ENCODE measurements around the gene UNC119B. TPM values are rescaled to one million over a fixed set of nuclear protein-coding genes. Genes with fewer than 3 reads are reported as not detected.

Gene UNC119B
- total and polyA plus RNA-seq, 4 donors, result 8.6 to 43.2 (median 25.7) TPM

- Histone ChIP-seq H3K9ac (ENCODE audit: insufficient read depth in 1 of 2, low read length in 2 of 2) (no peak overlapping the region), H3K27ac (ENCODE audit: low read depth in 1 of 2, low read length in 1 of 2) (peak overlapping the region in 1 of 2 donors; percentile 43), H3K27me3 (ENCODE audit: control insufficient read depth in 3 of 3, insufficient read depth in 3 of 3, low read length in 2 of 3) (no peaks in the 10 kb centered on the region), H3K4me3 (no peak overlapping the region), H3K36me3 (ENCODE audit: control insufficient read depth in 4 of 4, insufficient read depth in 4 of 4, low read length in 4 of 4) (peaks cover 10 to 24% (median 21%) of the 10 kb centered on the region in 4 donors), H3K4me1 (ENCODE audit: control insufficient read depth in 5 of 5, insufficient read depth in 5 of 5, low read length in 5 of 5) (peaks cover 0 to 19% (median 0%) of the 10 kb centered on the region in 5 donors), H3K9me3 (ENCODE audit: control insufficient read depth in 4 of 4, insufficient read depth in 3 of 4, low read length in 3 of 4) (no peaks in the 10 kb centered on the region)
- peak in 1 of 3 donors; percentile 21 for DNase-seq
- 62 to 77% methylated on average over 11 of the region's 11 CpGs for WGBS, 2 donors
- ATAC-seq (ENCODE audit: insufficient read depth, low FRiP score), result peak; percentile 51
- TF ChIP-seq, protein P1, sequence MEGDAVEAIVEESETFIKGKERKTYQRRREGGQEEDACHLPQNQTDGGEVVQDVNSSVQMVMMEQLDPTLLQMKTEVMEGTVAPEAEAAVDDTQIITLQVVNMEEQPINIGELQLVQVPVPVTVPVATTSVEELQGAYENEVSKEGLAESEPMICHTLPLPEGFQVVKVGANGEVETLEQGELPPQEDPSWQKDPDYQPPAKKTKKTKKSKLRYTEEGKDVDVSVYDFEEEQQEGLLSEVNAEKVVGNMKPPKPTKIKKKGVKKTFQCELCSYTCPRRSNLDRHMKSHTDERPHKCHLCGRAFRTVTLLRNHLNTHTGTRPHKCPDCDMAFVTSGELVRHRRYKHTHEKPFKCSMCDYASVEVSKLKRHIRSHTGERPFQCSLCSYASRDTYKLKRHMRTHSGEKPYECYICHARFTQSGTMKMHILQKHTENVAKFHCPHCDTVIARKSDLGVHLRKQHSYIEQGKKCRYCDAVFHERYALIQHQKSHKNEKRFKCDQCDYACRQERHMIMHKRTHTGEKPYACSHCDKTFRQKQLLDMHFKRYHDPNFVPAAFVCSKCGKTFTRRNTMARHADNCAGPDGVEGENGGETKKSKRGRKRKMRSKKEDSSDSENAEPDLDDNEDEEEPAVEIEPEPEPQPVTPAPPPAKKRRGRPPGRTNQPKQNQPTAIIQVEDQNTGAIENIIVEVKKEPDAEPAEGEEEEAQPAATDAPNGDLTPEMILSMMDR (IDR thresholded peaks at IDR 0.05; ENCODE audit: control extremely low read depth, extremely low read depth), result no peak
Measured at GRCh38 chr12:120703311-120703942, 6.8 kb upstream of the UNC119B start.

GRCh38 chr12:120705618-120706017 is 4.6 kb upstream of the UNC119B start:
- H3K4me3 ChIP-seq, result no peak overlapping the region
- peaks cover 0 to 3% (median 0%) of the 10 kb centered on the region in 4 donors for H3K9me3 ChIP-seq (ENCODE audit: control insufficient read depth in 4 of 4, insufficient read depth in 3 of 4, low read length in 3 of 4)
- WGBS, 2 donors, result 79 to 89% methylated on average over 1 of the region's 1 CpG
- no peak overlapping the region for H3K27ac ChIP-seq (ENCODE audit: low read depth in 1 of 2, low read length in 1 of 2)
- TF ChIP-seq, protein P1 (IDR thresholded peaks at IDR 0.05; ENCODE audit: control extremely low read depth, extremely low read depth), result no peak
- no peaks in the 10 kb centered on the region for H3K27me3 ChIP-seq (ENCODE audit: control insufficient read depth in 3 of 3, insufficient read depth in 3 of 3, low read length in 2 of 3)
- ATAC-seq (ENCODE audit: insufficient read depth, low FRiP score) (no peak), DNase-seq (no peak)
- peaks cover 3 to 16% (median 12%) of the 10 kb centered on the region in 4 donors for H3K36me3 ChIP-seq (ENCODE audit: control insufficient read depth in 4 of 4, insufficient read depth in 4 of 4, low read length in 4 of 4)
- H3K9ac ChIP-seq (ENCODE audit: insufficient read depth in 1 of 2, low read length in 2 of 2), result no peak overlapping the region
- peaks cover 0 to 14% (median 4%) of the 10 kb centered on the region in 5 donors for H3K4me1 ChIP-seq (ENCODE audit: control insufficient read depth in 5 of 5, insufficient read depth in 5 of 5, low read length in 5 of 5)

- Histone ChIP-seq H3K9me3 (ENCODE audit: control insufficient read depth in 4 of 4, insufficient read depth in 3 of 4, low read length in 3 of 4) (peaks cover 0 to 3% (median 0%) of the 10 kb centered on the region in 4 donors), H3K4me1 (ENCODE audit: control insufficient read depth in 5 of 5, insufficient read depth in 5 of 5, low read length in 5 of 5) (peaks cover 0 to 12% (median 4%) of the 10 kb centered on the region in 5 donors), H3K36me3 (ENCODE audit: control insufficient read depth in 4 of 4, insufficient read depth in 4 of 4, low read length in 4 of 4) (peaks cover 0 to 13% (median 7%) of the 10 kb centered on the region in 4 donors), H3K9ac (ENCODE audit: insufficient read depth in 1 of 2, low read length in 2 of 2) (no peak overlapping the region), H3K27ac (ENCODE audit: low read depth in 1 of 2, low read length in 1 of 2) (no peak overlapping the region), H3K27me3 (ENCODE audit: control insufficient read depth in 3 of 3, insufficient read depth in 3 of 3, low read length in 2 of 3) (no peaks in the 10 kb centered on the region), H3K4me3 (no peak overlapping the region)
- DNase-seq, result no peak
- TF ChIP-seq, protein P1 (IDR thresholded peaks at IDR 0.05; ENCODE audit: control extremely low read depth, extremely low read depth), result no peak
- WGBS, 2 donors, result 62 to 79% methylated on average over 5 of the region's 5 CpGs
- ATAC-seq (ENCODE audit: insufficient read depth, low FRiP score), result no peak
Measured at GRCh38 chr12:120706029-120706428, 4.2 kb upstream of the UNC119B start.
